GM23338 (cell line): ENCODE measurements around the gene DLG5. TPM values are rescaled to one million over a fixed set of nuclear protein-coding genes. Genes with fewer than 3 reads are reported as not detected.
"Not testable (repeated sequence)": the region's sequence is repeated elsewhere in the genome, so short reads cannot be mapped to it uniquely, and the experiment has no call there.

Source experiments
- ATAC-seq: fragments of 200-7000 bp; cut with Tn5 transposase; 3 replicates; pipeline ENCODE4 v1.9.1; 2020
- DNase-seq: peaks from one replicate; pipeline ENCODE4 v3.0.0-alpha.2; 2015; ENCODE audit warnings: low spot score
- H2AFZ ChIP-seq: fragments of 200-600 bp; sonication (generic); 2 replicates; pipeline ENCODE4 v1.8.0; 2016; ENCODE audit warnings: antibody characterized with exemption, mild to moderate bottlenecking, moderate library complexity
- H3F3A ChIP-seq: fragments of 200-600 bp; sonication (generic); replicated peaks from 2 replicates; pipeline ENCODE4 v1.8.0; 2017; ENCODE audit warnings: antibody characterized with exemption, mixed run types, low read depth
- H3K27ac ChIP-seq: fragments of 200-600 bp; sonication (generic); 2 replicates; pipeline ENCODE4 v1.6.1; 2016; ENCODE audit warnings: low read depth
- H3K27me3 ChIP-seq: fragments of 200-600 bp; sonication (generic); 2 replicates; pipeline ENCODE4 v1.8.0; 2016; ENCODE audit warnings: mild to moderate bottlenecking, mixed run types, moderate library complexity; ENCODE audit not compliant: insufficient read depth
- H3K36me3 ChIP-seq: fragments of 200-600 bp; sonication (generic); 2 replicates; pipeline ENCODE4 v1.8.0; 2016; ENCODE audit warnings: mild to moderate bottlenecking; ENCODE audit not compliant: insufficient read depth
- H3K4me1 ChIP-seq: fragments of 200-600 bp; sonication (generic); 2 replicates; pipeline ENCODE4 v1.8.0; 2016; ENCODE audit warnings: mild to moderate bottlenecking, moderate library complexity; ENCODE audit not compliant: insufficient read depth
- H3K4me2 ChIP-seq: fragments of 200-600 bp; sonication (generic); 2 replicates; pipeline ENCODE4 v1.7.1; 2017; ENCODE audit warnings: mixed run types
- H3K4me3 ChIP-seq: fragments of 200-600 bp; sonication (generic); 2 replicates; pipeline ENCODE4 v1.6.1; 2016; ENCODE audit warnings: mixed run types
- H3K79me2 ChIP-seq: fragments of 200-600 bp; sonication (generic); replicated peaks from 2 replicates; pipeline ENCODE4 v1.8.0; 2017; ENCODE audit warnings: mild to moderate bottlenecking; ENCODE audit not compliant: insufficient read depth
- H3K9me2 ChIP-seq: fragments of 200-600 bp; sonication (generic); 2 replicates; pipeline ENCODE4 v1.8.0; 2017; ENCODE audit not compliant: insufficient read depth
- H4K20me1 ChIP-seq: fragments of 200-600 bp; sonication (generic); replicated peaks from 2 replicates; pipeline ENCODE4 v1.8.0; 2017; ENCODE audit warnings: mild to moderate bottlenecking; ENCODE audit not compliant: insufficient read depth
- H3K27ac Mint-ChIP-seq: 2 replicates; pipeline ENCODE4 v1.8.0; 2020; ENCODE audit warnings: inconsistent platforms, mild to moderate bottlenecking, moderate library complexity, mixed read lengths
- H3K27me3 Mint-ChIP-seq: 3 replicates; pipeline ENCODE4 v1.8.0; 2022; ENCODE audit warnings: low read depth, mild to moderate bottlenecking, moderate library complexity, mixed read lengths, inconsistent platforms; ENCODE audit not compliant: insufficient read depth, poor library complexity
- H3K36me3 Mint-ChIP-seq: 3 replicates; pipeline ENCODE4 v1.8.0; 2021; ENCODE audit warnings: low read depth, mild to moderate bottlenecking, inconsistent platforms, moderate library complexity, mixed read lengths
- H3K4me1 Mint-ChIP-seq: 3 replicates; pipeline ENCODE4 v1.8.0; 2020; ENCODE audit warnings: mild to moderate bottlenecking, inconsistent platforms, mixed read lengths
- H3K4me3 Mint-ChIP-seq: 3 replicates; pipeline ENCODE4 v1.8.0; 2021; ENCODE audit warnings: moderate library complexity, mild to moderate bottlenecking, inconsistent platforms, mixed read lengths
- H3K9me3 Mint-ChIP-seq: 3 replicates; pipeline ENCODE4 v1.8.0; 2020; ENCODE audit warnings: moderate library complexity, mild to moderate bottlenecking, inconsistent platforms, mixed read lengths
- JUNB ChIP-seq: IDR thresholded peaks from one replicate; pipeline ENCODE4 v1.6.1; 2016; ENCODE audit warnings: antibody characterized with exemption; ENCODE audit not compliant: unreplicated experiment
- NANOG ChIP-seq: IDR thresholded peaks from 2 replicates; pipeline ENCODE4 v1.6.1; 2016; ENCODE audit warnings: antibody characterized with exemption, borderline replicate concordance
- ZNF114 ChIP-seq: fragments of 250-450 bp; sonication (Bioruptor Pico); IDR thresholded peaks from 2 replicates; pipeline ENCODE4 v1.5.0; 2020; ENCODE audit warnings: mild to moderate bottlenecking, moderate library complexity
- ZNF331 ChIP-seq: fragments of 250-450 bp; sonication (Bioruptor Pico); IDR thresholded peaks from 2 replicates; pipeline ENCODE4 v1.5.0; 2020; ENCODE audit warnings: low read depth, mild to moderate bottlenecking, moderate library complexity
- polyA plus RNA-seq: library from polyadenylated mRNA; unstranded; fragments of >200 nt; fragmentation: Nextera tagmentation; extraction: Ambion mirVana; gene quantifications from 2 replicates; pipeline ENCODE4 v1.2.1, GENCODE V29; 2016
- total RNA-seq: library from RNA; depleted of rRNA; stranded (reverse); fragments of >200 nt; shearing (Covaris generic); gene quantifications from 2 replicates; pipeline ENCODE4 v1.2.3, GENCODE V29; 2014
- TF ChIP-seq, protein P1 (sequence below): IDR thresholded peaks from one replicate; pipeline ENCODE4 v1.6.1; 2018; ENCODE audit warnings: antibody characterized with exemption; ENCODE audit not compliant: unreplicated experiment
- TF ChIP-seq, protein P2 (sequence below): IDR thresholded peaks from 2 replicates; pipeline ENCODE4 v1.6.1; 2016; ENCODE audit warnings: antibody characterized with exemption

Gene DLG5
- total and polyA plus RNA-seq, 2 experiments from 2014 or later = 7.4 to 66.6 TPM

DNA sequence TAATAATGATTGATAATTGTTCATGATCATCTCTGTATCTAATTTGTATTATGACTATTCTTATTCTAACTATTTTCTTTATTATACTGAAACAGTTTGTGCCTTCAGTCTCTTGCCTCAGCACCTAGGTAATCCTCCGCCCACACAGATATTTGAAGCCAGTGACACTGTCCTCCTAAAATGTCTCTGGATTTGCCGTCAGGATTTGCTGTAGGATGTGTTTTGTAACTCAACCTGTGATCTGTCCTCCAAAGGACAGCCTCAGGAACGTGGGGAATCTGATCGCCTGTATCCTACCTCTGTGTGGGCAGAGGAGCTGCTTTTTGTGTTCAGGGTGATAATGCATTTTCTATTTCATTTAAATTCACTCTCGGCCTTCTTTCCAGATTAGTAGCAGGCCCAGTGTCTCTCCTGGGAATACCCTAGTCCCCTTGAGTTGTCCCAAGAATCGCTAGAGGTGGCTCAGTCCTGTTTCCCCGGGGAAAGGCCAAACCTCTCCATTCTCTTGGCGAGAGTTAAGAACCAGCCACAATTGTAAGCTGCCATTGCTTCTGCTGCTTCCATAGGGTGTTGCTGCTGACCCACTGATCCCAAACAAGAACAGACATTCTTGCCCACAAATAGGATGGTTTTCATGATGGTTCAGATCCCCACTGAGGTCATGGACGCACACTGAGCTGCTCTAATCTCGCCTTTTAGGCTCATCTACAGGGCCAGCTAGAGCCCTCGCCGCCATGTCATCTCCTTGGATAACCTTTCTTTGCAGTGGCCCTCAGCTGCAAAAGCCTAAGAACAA lies 152.7 kb downstream of the DLG5 start (continued):
- TF ChIP-seq ZNF331 (no peak), ZNF114 (CRISPR knock-in tag) (no peak), NANOG (no peak), JUNB (no peak)
- TF ChIP-seq, protein P1, sequence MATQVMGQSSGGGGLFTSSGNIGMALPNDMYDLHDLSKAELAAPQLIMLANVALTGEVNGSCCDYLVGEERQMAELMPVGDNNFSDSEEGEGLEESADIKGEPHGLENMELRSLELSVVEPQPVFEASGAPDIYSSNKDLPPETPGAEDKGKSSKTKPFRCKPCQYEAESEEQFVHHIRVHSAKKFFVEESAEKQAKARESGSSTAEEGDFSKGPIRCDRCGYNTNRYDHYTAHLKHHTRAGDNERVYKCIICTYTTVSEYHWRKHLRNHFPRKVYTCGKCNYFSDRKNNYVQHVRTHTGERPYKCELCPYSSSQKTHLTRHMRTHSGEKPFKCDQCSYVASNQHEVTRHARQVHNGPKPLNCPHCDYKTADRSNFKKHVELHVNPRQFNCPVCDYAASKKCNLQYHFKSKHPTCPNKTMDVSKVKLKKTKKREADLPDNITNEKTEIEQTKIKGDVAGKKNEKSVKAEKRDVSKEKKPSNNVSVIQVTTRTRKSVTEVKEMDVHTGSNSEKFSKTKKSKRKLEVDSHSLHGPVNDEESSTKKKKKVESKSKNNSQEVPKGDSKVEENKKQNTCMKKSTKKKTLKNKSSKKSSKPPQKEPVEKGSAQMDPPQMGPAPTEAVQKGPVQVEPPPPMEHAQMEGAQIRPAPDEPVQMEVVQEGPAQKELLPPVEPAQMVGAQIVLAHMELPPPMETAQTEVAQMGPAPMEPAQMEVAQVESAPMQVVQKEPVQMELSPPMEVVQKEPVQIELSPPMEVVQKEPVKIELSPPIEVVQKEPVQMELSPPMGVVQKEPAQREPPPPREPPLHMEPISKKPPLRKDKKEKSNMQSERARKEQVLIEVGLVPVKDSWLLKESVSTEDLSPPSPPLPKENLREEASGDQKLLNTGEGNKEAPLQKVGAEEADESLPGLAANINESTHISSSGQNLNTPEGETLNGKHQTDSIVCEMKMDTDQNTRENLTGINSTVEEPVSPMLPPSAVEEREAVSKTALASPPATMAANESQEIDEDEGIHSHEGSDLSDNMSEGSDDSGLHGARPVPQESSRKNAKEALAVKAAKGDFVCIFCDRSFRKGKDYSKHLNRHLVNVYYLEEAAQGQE = no peak
- TF ChIP-seq, protein P2, sequence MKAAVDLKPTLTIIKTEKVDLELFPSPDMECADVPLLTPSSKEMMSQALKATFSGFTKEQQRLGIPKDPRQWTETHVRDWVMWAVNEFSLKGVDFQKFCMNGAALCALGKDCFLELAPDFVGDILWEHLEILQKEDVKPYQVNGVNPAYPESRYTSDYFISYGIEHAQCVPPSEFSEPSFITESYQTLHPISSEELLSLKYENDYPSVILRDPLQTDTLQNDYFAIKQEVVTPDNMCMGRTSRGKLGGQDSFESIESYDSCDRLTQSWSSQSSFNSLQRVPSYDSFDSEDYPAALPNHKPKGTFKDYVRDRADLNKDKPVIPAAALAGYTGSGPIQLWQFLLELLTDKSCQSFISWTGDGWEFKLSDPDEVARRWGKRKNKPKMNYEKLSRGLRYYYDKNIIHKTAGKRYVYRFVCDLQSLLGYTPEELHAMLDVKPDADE = no peak

DNA sequence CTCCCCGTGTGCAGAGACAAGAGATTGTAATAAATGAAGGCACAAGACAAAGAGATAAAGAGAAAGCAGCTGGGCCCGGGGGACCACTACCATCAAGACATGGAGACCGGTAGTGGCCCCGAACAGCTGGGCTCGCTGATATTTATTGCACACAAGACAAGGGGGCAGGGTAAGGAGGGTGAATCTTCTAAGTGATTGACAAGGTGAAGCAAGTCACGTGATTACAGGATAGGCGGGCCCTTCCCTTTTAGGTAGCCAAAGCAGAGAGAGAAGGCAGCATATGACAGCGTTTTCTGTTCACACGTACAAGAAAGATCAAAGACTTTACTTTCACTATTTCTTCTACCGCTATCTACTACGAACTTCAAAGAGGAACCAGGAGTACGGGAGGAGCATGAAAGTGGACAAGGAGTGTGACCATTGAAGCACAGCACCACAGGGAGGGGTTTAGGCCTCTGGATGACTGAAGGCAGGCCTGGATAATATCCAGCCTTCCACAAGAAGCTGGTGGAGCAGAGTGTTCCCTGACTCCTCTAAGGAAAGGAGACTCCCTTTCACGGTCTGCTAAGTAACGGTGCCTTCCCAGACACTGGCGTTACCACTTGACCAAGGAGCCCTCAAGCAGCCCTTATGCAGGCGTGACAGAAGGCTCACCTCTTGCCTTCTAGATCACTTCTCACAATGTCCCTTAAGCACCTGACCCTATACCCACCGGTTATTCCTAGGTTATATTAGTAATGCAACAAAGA lies 153.5 kb downstream of the DLG5 start:
- H3K9me3 Mint-ChIP-seq = peaks cover 18% of the 10 kb centered on the region
- not testable (repeated sequence) for H3K9me2 ChIP-seq, DNase-seq, H3F3A ChIP-seq, H3K27me3 Mint-ChIP-seq, ATAC-seq, H3K27me3 ChIP-seq, H3K27ac ChIP-seq, H3K36me3 ChIP-seq, H4K20me1 ChIP-seq, H2AFZ ChIP-seq, H3K27ac Mint-ChIP-seq, H3K79me2 ChIP-seq, H3K4me3 Mint-ChIP-seq, H3K4me2 ChIP-seq, H3K4me1 ChIP-seq, H3K4me3 ChIP-seq, H3K4me1 Mint-ChIP-seq
- peaks cover 20% of the 10 kb centered on the region; the same call in 2 of the 3 replicates for H3K36me3 Mint-ChIP-seq

DNA sequence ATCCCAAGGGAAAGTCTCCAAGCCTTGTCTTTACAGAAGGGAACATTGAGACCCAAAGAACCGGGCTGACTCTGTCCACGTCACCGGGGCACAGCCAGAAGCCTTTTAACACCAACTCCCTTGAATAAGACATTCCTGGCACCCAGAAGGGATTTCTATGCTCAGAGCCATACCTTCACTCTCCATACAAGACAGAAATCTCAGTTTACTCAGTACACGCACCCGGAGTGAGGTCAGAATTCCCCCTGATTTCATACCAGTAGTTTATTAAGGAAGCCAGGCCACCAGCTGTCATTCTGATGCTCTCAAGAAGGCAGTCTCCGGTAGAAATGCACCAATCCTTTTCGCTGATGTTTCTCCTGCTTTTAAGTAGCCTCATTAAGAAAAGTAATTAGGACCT lies 154.7 kb downstream of the DLG5 start:
- H3K4me1 Mint-ChIP-seq = peaks cover 4% of the 10 kb centered on the region
- no peak overlapping the region for H2AFZ ChIP-seq
- ATAC-seq (no peak), DNase-seq (no peak)
- H3K9me3 Mint-ChIP-seq = peaks cover 6% of the 10 kb centered on the region
- H3K27ac Mint-ChIP-seq = no peak overlapping the region
- H3K4me3 ChIP-seq = no peak overlapping the region
- no peak overlapping the region for H3K4me2 ChIP-seq
- no peak overlapping the region for H3K27ac ChIP-seq
- H4K20me1 ChIP-seq = no peaks in the 10 kb centered on the region
- H3K27me3 Mint-ChIP-seq = peaks cover 4% of the 10 kb centered on the region
- peaks cover 10% of the 10 kb centered on the region; the same call in 2 of the 3 replicates for H3K36me3 Mint-ChIP-seq
- no peaks in the 10 kb centered on the region for H3K27me3 ChIP-seq
- no peaks in the 10 kb centered on the region for H3K9me2 ChIP-seq
- H3K36me3 ChIP-seq = no peaks in the 10 kb centered on the region
- H3K79me2 ChIP-seq = no peaks in the 10 kb centered on the region
- H3K4me3 Mint-ChIP-seq = no peak overlapping the region
- H3F3A ChIP-seq = no peaks in the 10 kb centered on the region
- H3K4me1 ChIP-seq = no peaks in the 10 kb centered on the region
- TF ChIP-seq, protein P2 = no peak
- TF ChIP-seq, protein P1 = no peak
- TF ChIP-seq ZNF331 = no peak
